ENCODE results near the gene FOXP1. TPM values are rescaled to one million over a fixed set of nuclear protein-coding genes. Genes with fewer than 3 reads are reported as not detected.

FOXP1 gene
- total and polyA plus RNA-seq, 2 of the 13 experiments (the other 11 are each of a cell fraction or from before 2014, with no cell fraction given), result 40.4 to 59.0 TPM

DNA sequence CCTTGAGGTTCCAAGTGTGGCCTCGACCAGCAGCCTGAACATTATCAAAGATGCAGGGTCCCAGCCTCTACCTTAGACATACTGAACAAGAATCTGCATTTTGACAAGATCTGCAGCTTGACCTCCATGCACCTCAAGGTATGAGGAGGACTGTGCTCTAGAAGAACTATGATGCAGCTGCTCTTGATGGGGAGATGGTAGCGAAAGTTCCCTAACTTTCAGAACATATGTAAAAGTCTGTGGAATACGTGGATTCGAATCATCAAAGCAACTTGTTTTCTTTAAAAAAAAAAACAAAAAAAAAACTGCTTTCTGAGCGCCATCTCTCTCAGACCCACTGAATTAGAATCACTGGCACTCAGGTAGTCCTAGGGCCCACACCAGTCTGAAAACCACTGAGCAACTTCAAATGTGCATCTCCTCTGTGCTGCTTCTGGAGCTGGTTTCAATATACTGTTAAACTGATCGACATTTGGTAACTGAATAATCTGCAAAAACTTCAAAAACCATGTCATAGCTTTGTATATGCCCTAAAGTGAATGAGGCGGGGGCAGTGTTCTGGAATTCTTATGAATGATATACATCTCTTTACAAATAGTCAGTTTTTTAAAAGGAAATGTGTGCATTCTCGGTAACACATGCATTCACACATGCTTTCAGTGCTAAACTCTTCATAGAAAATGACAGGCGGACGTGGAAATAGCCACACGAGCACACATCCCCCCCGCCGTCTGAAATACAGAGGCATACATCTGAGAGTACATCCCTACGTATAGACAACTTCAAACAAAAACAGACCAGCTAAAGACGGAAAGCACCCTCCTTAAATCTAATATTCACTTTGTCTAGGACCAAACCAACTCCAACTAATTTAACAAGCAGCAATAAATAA, 128.8 kb downstream of the FOXP1 start (continued):
- no peak for TF ChIP-seq ARID5B (CRISPR knock-in tag; IDR thresholded peaks at IDR 0.05)

- intact Hi-C loops (cut with micrococcal nuclease; ENCODE audit: unreplicated experiment) (loop anchor here (10.0 kb wide), 1 partner anchor 131 kb away; the partner anchor contains the start of gene FOXP1), in situ Hi-C loops (cut with HindIII; ENCODE audit: extremely low pct_ligation_motif_present, low pct_unique_long_range_greater_than_20kb) (no loop called here)
- POLR2A ChIA-PET, result interaction anchor here (1.4 kb wide), 1 partner anchor 129 kb away, joined by 3 read pairs; no protein-coding TSS in a partner anchor
- no peaks in the 10 kb centered on the region for H3K9me3 ChIP-seq (ENCODE audit: low read length)
- TF ChIP-seq, protein P1, sequence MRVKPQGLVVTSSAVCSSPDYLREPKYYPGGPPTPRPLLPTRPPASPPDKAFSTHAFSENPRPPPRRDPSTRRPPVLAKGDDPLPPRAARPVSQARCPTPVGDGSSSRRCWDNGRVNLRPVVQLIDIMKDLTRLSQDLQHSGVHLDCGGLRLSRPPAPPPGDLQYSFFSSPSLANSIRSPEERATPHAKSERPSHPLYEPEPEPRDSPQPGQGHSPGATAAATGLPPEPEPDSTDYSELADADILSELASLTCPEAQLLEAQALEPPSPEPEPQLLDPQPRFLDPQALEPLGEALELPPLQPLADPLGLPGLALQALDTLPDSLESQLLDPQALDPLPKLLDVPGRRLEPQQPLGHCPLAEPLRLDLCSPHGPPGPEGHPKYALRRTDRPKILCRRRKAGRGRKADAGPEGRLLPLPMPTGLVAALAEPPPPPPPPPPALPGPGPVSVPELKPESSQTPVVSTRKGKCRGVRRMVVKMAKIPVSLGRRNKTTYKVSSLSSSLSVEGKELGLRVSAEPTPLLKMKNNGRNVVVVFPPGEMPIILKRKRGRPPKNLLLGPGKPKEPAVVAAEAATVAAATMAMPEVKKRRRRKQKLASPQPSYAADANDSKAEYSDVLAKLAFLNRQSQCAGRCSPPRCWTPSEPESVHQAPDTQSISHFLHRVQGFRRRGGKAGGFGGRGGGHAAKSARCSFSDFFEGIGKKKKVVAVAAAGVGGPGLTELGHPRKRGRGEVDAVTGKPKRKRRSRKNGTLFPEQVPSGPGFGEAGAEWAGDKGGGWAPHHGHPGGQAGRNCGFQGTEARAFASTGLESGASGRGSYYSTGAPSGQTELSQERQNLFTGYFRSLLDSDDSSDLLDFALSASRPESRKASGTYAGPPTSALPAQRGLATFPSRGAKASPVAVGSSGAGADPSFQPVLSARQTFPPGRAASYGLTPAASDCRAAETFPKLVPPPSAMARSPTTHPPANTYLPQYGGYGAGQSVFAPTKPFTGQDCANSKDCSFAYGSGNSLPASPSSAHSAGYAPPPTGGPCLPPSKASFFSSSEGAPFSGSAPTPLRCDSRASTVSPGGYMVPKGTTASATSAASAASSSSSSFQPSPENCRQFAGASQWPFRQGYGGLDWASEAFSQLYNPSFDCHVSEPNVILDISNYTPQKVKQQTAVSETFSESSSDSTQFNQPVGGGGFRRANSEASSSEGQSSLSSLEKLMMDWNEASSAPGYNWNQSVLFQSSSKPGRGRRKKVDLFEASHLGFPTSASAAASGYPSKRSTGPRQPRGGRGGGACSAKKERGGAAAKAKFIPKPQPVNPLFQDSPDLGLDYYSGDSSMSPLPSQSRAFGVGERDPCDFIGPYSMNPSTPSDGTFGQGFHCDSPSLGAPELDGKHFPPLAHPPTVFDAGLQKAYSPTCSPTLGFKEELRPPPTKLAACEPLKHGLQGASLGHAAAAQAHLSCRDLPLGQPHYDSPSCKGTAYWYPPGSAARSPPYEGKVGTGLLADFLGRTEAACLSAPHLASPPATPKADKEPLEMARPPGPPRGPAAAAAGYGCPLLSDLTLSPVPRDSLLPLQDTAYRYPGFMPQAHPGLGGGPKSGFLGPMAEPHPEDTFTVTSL (CRISPR knock-in tag; IDR thresholded peaks at IDR 0.05; ENCODE audit: borderline replicate concordance), result 0 out of 2 replicates have a peak, but pooled peaks have one; percentile 23
- TF ChIP-seq, protein P2, sequence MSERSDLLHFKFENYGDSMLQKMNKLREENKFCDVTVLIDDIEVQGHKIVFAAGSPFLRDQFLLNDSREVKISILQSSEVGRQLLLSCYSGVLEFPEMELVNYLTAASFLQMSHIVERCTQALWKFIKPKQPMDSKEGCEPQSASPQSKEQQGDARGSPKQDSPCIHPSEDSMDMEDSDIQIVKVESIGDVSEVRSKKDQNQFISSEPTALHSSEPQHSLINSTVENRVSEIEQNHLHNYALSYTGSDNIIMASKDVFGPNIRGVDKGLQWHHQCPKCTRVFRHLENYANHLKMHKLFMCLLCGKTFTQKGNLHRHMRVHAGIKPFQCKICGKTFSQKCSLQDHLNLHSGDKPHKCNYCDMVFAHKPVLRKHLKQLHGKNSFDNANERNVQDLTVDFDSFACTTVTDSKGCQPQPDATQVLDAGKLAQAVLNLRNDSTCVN (CRISPR knock-in tag; IDR thresholded peaks at IDR 0.05; ENCODE audit: borderline replicate concordance), result no peak
- TF ChIP-seq THAP11 (CRISPR knock-in tag; IDR thresholded peaks at IDR 0.05), result 0 out of 2 replicates have a peak, but pooled peaks have one; percentile 8
- TF ChIP-seq, protein P3, sequence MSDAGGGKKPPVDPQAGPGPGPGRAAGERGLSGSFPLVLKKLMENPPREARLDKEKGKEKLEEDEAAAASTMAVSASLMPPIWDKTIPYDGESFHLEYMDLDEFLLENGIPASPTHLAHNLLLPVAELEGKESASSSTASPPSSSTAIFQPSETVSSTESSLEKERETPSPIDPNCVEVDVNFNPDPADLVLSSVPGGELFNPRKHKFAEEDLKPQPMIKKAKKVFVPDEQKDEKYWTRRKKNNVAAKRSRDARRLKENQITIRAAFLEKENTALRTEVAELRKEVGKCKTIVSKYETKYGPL (CRISPR knock-in tag; IDR thresholded peaks at IDR 0.05), result peak; percentile 79; the same call in 1 of the 2 replicates
- H3K27ac ChIP-seq (ENCODE audit: extremely low read length, insufficient read depth, low read length), result peak overlapping the region; percentile 19
- 74% methylated on average over 10 of the region's 10 CpGs for whole genome bisulfite sequencing (ENCODE audit: low lambda C conversion rate)
- ATAC-seq, result peak; percentile 59
- DNase-seq (ENCODE audit: low spot score), result peak; percentile 16
- H3K4me1 ChIP-seq (ENCODE audit: insufficient read depth, low read length), result peaks cover 71% of the 10 kb centered on the region
- BruUV-seq (replicated peaks), result no TSS peak
- H3K4me2 ChIP-seq (ENCODE audit: low read depth, low read length), result peak overlapping the region; percentile 40; the same call in 1 of the 2 replicates
- H3K4me3 ChIP-seq (replicated peaks in 1 of 3; ENCODE audit: insufficient read depth in 1 of 3, low read depth in 2 of 3, low read length in 3 of 3), result no peak overlapping the region
- peak; percentile 48 for FAIRE-seq
- peaks cover 34% of the 10 kb centered on the region for H4K20me1 ChIP-seq (ENCODE audit: insufficient read depth, low read length)
- H3K36me3 ChIP-seq (replicated peaks in 1 of 2; ENCODE audit: control insufficient read depth in 1 of 2, insufficient read depth in 2 of 2, low read length in 2 of 2), result no peaks in the 10 kb centered on the region; a peak in 1 of 5 replicates
- no peak overlapping the region for H2AFZ ChIP-seq (ENCODE audit: low read length)
- H3K9ac ChIP-seq (ENCODE audit: insufficient read depth, low read depth, low read length), result no peak overlapping the region
- CTCF ChIA-PET (ENCODE audit: low intra/inter-chr PET ratio, low total read pairs), result no interaction called here
- peaks cover 57% of the 10 kb centered on the region for H3K79me2 ChIP-seq (ENCODE audit: insufficient read depth, low read length)
- no peaks in the 10 kb centered on the region for H3K27me3 ChIP-seq (ENCODE audit: control insufficient read depth in 1 of 2, insufficient read depth in 2 of 2, low read length in 2 of 2)
These were observed 129.6 kb downstream of the FOXP1 start for GRCh38 chr3:71453822-71454511.
